ENCODE measurements around the gene CRYBA2.
A peak's percentile ranks its signal among the peaks of the same experiment; 100 is the strongest.

Gene CRYBA2

GRCh38 chr2:218985325-218986091, 7.7 kb downstream of the CRYBA2 start:
- H3K9ac ChIP-seq (ENCODE audit: low read depth, low read length): no peak overlapping the region
- WGBS: under 1% methylated on average over 49 of the region's 49 CpGs
- no peaks in the 10 kb centered on the region for H3K4me1 ChIP-seq (ENCODE audit: insufficient read depth, low read length)
- peaks cover 99% of the 10 kb centered on the region for H3K27me3 ChIP-seq (ENCODE audit: insufficient read depth, low read length)
- no peak overlapping the region for H3K4me3 ChIP-seq (ENCODE audit: low read length)
- no peaks in the 10 kb centered on the region for H3K36me3 ChIP-seq (ENCODE audit: insufficient read depth, low read length)
- H3K27ac ChIP-seq (ENCODE audit: low read depth, low read length): no peak overlapping the region
- H3K9me3 ChIP-seq (ENCODE audit: insufficient read depth, low read depth, low read length): no peaks in the 10 kb centered on the region

- WGBS: 1% methylated on average over 32 of the region's 32 CpGs
Observed at GRCh38 chr2:218985021-218985324, 8.2 kb downstream of the CRYBA2 start, which contains the start of gene FEV. TSS of gene FEV (minus strand) at chr2:218985184. CDS start at chr2:218985075, 109 bp downstream.

GRCh38 chr2:218984239-218985020, 8.8 kb downstream of the CRYBA2 start:
- WGBS: 1% methylated on average over 50 of the region's 50 CpGs

More at GRCh38 chr2:218985021-218985324, 8.2 kb downstream of the CRYBA2 start, which contains the start of gene FEV:
- no peaks in the 10 kb centered on the region for H3K4me1 ChIP-seq (ENCODE audit: insufficient read depth, low read length)
- H3K27me3 ChIP-seq (ENCODE audit: insufficient read depth, low read length): peaks cover 99% of the 10 kb centered on the region
- no peaks in the 10 kb centered on the region for H3K36me3 ChIP-seq (ENCODE audit: insufficient read depth, low read length)
- no peaks in the 10 kb centered on the region for H3K9me3 ChIP-seq (ENCODE audit: insufficient read depth, low read depth, low read length)
- peak within 1 kb of the TSS; percentile 29 for H3K4me3 ChIP-seq (ENCODE audit: low read length)
- H3K9ac ChIP-seq (ENCODE audit: low read depth, low read length): no peak within 1 kb of the TSS
- no peak within 1 kb of the TSS for H3K27ac ChIP-seq (ENCODE audit: low read depth, low read length)

GRCh38 chr2:218983934-218984238, 9.3 kb downstream of the CRYBA2 start:
- H3K9ac ChIP-seq (ENCODE audit: low read depth, low read length): no peak overlapping the region
- 0 out of 2 replicates have a peak, but pooled peaks cover 2% of the 10 kb centered on the region for H3K4me1 ChIP-seq (ENCODE audit: insufficient read depth, low read length)
- H3K27me3 ChIP-seq (ENCODE audit: insufficient read depth, low read length): peaks cover 99% of the 10 kb centered on the region
- H3K36me3 ChIP-seq (ENCODE audit: insufficient read depth, low read length): no peaks in the 10 kb centered on the region
- no peak overlapping the region for H3K4me3 ChIP-seq (ENCODE audit: low read length)
- no peak overlapping the region for H3K27ac ChIP-seq (ENCODE audit: low read depth, low read length)
- WGBS: 6% methylated on average over 10 of the region's 10 CpGs
- H3K9me3 ChIP-seq (ENCODE audit: insufficient read depth, low read depth, low read length): no peaks in the 10 kb centered on the region

More at GRCh38 chr2:218984239-218985020, 8.8 kb downstream of the CRYBA2 start:
- Histone ChIP-seq H3K27me3 (ENCODE audit: insufficient read depth, low read length) (peaks cover 99% of the 10 kb centered on the region), H3K4me3 (ENCODE audit: low read length) (peak overlapping the region; percentile 29), H3K9ac (ENCODE audit: low read depth, low read length) (no peak overlapping the region), H3K36me3 (ENCODE audit: insufficient read depth, low read length) (no peaks in the 10 kb centered on the region), H3K27ac (ENCODE audit: low read depth, low read length) (no peak overlapping the region), H3K4me1 (ENCODE audit: insufficient read depth, low read length) (0 out of 2 replicates have a peak, but pooled peaks cover 2% of the 10 kb centered on the region), H3K9me3 (ENCODE audit: insufficient read depth, low read depth, low read length) (no peaks in the 10 kb centered on the region)

- WGBS: 9% methylated on average over 23 of the region's 23 CpGs
- H3K9me3 ChIP-seq (ENCODE audit: insufficient read depth, low read depth, low read length): no peaks in the 10 kb centered on the region
- H3K36me3 ChIP-seq (ENCODE audit: insufficient read depth, low read length): no peaks in the 10 kb centered on the region
- H3K4me3 ChIP-seq (ENCODE audit: low read length): no peak overlapping the region
- H3K4me1 ChIP-seq (ENCODE audit: insufficient read depth, low read length): 0 out of 2 replicates have a peak, but pooled peaks cover 2% of the 10 kb centered on the region
- H3K9ac ChIP-seq (ENCODE audit: low read depth, low read length): no peak overlapping the region
- H3K27me3 ChIP-seq (ENCODE audit: insufficient read depth, low read length): peaks cover 99% of the 10 kb centered on the region
- H3K27ac ChIP-seq (ENCODE audit: low read depth, low read length): no peak overlapping the region
Observed at GRCh38 chr2:218983263-218983933, 9.8 kb downstream of the CRYBA2 start.

- H3K9ac ChIP-seq (ENCODE audit: low read depth, low read length): no peak overlapping the region
- peaks cover 99% of the 10 kb centered on the region for H3K27me3 ChIP-seq (ENCODE audit: insufficient read depth, low read length)
- 0 out of 2 replicates have a peak, but pooled peaks cover 2% of the 10 kb centered on the region for H3K4me1 ChIP-seq (ENCODE audit: insufficient read depth, low read length)
- H3K4me3 ChIP-seq (ENCODE audit: low read length): no peak overlapping the region
- no peaks in the 10 kb centered on the region for H3K9me3 ChIP-seq (ENCODE audit: insufficient read depth, low read depth, low read length)
- 8% methylated on average over 28 of the region's 28 CpGs for WGBS
- H3K27ac ChIP-seq (ENCODE audit: low read depth, low read length): no peak overlapping the region
- no peaks in the 10 kb centered on the region for H3K36me3 ChIP-seq (ENCODE audit: insufficient read depth, low read length)
Observed at GRCh38 chr2:218982586-218983262, 10.5 kb downstream of the CRYBA2 start.

- Histone ChIP-seq H3K27me3 (ENCODE audit: insufficient read depth, low read length) (peaks cover 99% of the 10 kb centered on the region), H3K4me3 (ENCODE audit: low read length) (0 out of 2 replicates have a peak overlapping the region, but pooled peaks have one; percentile 0), H3K4me1 (ENCODE audit: insufficient read depth, low read length) (0 out of 2 replicates have a peak, but pooled peaks cover 2% of the 10 kb centered on the region), H3K9me3 (ENCODE audit: insufficient read depth, low read depth, low read length) (no peaks in the 10 kb centered on the region), H3K36me3 (ENCODE audit: insufficient read depth, low read length) (no peaks in the 10 kb centered on the region), H3K27ac (ENCODE audit: low read depth, low read length) (no peak overlapping the region), H3K9ac (ENCODE audit: low read depth, low read length) (no peak overlapping the region)
- 1% methylated on average over 69 of the region's 69 CpGs for WGBS
Observed at GRCh38 chr2:218981881-218982585, 11.2 kb downstream of the CRYBA2 start.

- peaks cover 99% of the 10 kb centered on the region for H3K27me3 ChIP-seq (ENCODE audit: insufficient read depth, low read length)
Observed at GRCh38 chr2:218981390-218981880, 11.8 kb downstream of the CRYBA2 start.

GRCh38 chr2:218980735-218981389, 12.4 kb downstream of the CRYBA2 start:
- Histone ChIP-seq H3K27ac (ENCODE audit: low read depth, low read length) (no peak overlapping the region), H3K4me1 (ENCODE audit: insufficient read depth, low read length) (0 out of 2 replicates have a peak, but pooled peaks cover 2% of the 10 kb centered on the region), H3K9ac (ENCODE audit: low read depth, low read length) (no peak overlapping the region), H3K27me3 (ENCODE audit: insufficient read depth, low read length) (peaks cover 99% of the 10 kb centered on the region), H3K36me3 (ENCODE audit: insufficient read depth, low read length) (no peaks in the 10 kb centered on the region), H3K4me3 (ENCODE audit: low read length) (no peak overlapping the region), H3K9me3 (ENCODE audit: insufficient read depth, low read depth, low read length) (no peaks in the 10 kb centered on the region)
- 3% methylated on average over 26 of the region's 26 CpGs for WGBS

More at GRCh38 chr2:218981390-218981880, 11.8 kb downstream of the CRYBA2 start:
- no peak overlapping the region for H3K27ac ChIP-seq (ENCODE audit: low read depth, low read length)
- no peak overlapping the region for H3K9ac ChIP-seq (ENCODE audit: low read depth, low read length)
- 0 out of 2 replicates have a peak, but pooled peaks cover 2% of the 10 kb centered on the region for H3K4me1 ChIP-seq (ENCODE audit: insufficient read depth, low read length)
- H3K9me3 ChIP-seq (ENCODE audit: insufficient read depth, low read depth, low read length): no peaks in the 10 kb centered on the region
- H3K4me3 ChIP-seq (ENCODE audit: low read length): no peak overlapping the region
- 2% methylated on average over 46 of the region's 46 CpGs for WGBS
- no peaks in the 10 kb centered on the region for H3K36me3 ChIP-seq (ENCODE audit: insufficient read depth, low read length)
